Activated gamma-delta T cell treated with anti-CD3 and anti-CD28 coated beads, Interleukin-2, amount 50 U/mL, for 16 hours (primary cell): ENCODE results near the gene TECR.
"Not testable (repeated sequence)": the region's sequence is repeated elsewhere in the genome, so short reads cannot be mapped to it uniquely, and the experiment has no call there.

Experiments
- DNase-seq: peaks from one replicate; pipeline ENCODE4 v3.0.0-alpha.2; 2020; ENCODE audit warnings: low read depth

TECR gene

DNA sequence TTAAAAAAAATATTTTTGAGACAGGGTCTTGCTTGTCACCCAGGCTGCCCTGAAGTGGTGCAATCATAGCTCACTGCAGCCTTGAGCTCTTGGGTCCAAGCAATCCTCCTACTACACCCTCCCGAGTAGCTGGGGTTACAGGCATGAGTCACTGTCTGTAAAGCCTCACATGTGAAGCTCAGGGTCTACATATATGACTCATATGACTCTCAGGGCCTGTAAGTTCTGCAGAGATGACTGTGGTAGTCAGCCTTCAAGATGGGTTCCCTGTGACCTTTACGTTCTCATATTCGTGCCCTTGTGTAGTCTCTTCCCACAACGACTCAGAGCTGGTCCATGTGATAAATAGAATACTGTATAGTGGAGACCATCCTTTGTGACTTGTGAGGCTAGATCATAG lies 60.0 kb downstream of the TECR start:
- not testable (repeated sequence) for DNase-seq

DNA sequence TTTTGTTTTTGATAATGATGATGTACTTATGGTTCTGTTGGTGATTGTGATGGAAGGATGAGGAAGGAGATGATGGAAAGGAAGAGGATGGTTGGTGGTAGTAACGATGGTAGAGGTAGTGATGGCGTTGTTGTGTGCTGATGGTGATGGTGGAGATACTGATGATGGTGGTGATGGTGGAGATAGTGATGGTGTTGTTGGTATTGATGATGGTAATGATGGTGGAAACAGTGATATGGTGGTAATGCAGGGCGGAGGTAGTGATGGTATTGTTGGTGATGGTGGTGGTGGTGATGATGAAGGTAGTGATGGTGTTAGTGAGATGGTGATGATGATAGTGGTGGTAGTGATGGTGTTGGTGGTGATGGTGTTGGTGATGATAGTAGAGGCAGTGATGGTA lies 66.2 kb downstream of the TECR start:
- no peak for DNase-seq

DNA sequence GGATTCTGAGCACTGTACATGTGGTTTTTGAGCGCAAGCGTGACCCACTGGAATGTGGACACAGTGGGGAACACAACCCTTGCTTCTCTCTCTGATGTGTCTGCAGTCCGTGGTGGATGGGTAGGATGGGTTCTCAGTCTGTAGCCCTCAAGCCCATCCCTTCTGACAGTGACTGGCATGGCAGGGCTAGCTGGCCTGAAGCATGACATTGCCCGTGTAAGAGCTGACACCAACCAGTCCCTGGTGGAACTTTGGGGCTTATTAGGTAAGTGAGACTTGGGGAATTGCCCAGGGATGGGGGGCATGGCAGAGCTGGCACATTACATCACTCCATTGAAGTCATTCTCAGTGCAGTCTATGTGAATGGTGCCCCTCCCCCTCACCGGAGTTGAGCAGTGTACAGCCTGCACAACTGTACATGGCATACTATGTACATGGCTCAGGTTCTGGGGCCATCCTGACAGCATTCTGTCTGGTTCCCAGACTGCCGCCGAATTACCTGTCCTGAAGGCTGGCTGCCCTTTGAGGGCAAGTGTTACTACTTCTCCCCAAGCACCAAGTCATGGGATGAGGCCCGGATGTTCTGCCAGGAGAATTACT lies 70.3 kb downstream of the TECR start:
- no peak for DNase-seq

DNA sequence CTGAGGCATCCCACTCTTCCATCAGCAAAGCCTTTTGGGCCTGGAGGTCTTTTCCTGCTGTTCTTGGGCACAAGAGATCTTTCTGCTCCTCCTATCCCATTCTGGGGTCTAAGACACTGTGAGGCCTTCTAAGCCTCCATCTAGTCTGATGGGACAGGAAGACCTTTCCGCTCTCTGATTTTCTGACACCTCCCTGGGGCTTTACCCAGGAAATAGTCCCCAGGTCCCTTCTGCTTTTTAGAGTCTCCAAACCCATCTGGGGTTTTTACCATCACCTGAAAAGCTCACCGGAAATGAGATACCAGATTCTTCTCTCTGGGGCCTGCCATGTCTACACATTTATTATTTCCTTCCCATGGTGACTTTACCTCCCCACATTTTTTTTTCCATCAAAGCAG lies 74.6 kb downstream of the TECR start:
- DNase-seq: no peak

DNA sequence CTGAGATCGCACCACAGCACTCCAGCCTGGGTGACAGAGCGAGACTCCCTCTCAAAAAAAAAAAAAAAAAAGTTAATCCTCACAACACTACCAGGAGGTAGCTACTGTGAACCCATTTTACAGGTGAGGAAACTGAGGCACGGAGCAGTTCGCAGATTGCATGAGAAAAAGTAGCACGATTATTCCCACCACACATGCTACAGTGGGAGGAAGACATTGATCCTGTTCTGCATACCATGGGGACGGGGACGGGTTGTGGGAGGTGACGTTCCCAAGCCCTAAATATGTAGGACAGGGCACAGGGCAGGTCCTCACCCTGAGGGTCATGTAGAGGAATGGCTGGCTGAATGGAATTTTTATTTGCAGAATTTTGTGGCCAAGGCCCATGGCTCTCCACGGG lies 77.2 kb downstream of the TECR start:
- DNase-seq: no peak

DNA sequence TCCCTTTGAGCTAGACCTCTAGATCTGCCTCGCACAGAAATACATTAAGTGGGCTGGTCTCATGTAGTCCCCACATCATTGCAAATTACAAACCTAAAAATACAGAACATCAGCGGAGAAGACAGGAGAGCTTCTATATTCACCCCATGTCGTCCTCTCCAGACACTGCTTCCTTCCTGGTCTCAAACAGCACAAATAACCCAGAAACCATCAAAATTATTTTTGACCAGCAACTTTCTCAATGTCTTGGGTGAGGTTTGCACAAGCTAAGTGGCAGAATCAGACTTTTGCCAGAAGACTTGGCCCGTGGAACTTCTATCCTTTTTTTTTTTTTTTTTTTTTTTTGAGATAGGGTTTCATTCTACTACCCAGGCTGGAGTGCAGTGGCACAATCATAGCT lies 81.7 kb downstream of the TECR start:
- DNase-seq: no peak

DNA sequence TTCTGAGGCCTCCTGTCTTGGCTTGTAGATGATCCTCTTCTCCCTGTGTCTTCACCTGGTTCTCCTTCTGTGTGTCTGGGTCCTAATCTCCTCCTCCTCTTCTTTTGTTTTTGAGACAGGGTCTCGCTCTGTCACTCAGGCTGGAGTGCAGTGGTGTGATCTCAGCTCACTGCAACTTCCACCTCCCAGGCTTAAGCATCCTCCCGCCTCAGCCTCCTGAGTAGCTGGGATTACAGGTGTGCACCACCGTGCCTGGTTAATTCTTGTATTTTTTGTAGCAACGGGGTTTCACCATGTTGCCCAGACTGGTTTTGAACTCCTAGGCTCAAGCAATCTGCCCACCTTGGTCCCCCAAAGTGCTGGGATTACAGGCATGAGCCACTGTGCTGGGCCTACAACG lies 82.8 kb downstream of the TECR start:
- not testable (repeated sequence) for DNase-seq

DNA sequence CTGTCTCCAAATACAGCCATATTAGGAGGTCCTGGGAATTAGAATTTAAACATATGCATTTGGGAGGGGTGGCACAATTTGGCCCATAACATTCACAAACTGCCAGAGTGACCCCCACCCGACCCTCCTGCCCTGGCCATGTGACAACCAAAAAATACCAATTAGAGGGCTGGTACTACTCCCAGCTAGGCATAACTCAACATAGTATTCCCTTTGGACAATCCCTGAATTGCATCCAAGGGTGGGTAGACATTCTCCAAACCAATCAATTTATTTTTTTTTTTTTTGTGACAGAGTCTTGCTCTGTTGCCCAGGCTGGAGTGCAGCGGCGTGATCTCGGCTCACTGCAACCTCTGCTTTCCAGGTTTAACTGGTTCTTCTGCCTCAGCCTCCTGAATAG lies 83.3 kb downstream of the TECR start:
- DNase-seq: no peak

DNA sequence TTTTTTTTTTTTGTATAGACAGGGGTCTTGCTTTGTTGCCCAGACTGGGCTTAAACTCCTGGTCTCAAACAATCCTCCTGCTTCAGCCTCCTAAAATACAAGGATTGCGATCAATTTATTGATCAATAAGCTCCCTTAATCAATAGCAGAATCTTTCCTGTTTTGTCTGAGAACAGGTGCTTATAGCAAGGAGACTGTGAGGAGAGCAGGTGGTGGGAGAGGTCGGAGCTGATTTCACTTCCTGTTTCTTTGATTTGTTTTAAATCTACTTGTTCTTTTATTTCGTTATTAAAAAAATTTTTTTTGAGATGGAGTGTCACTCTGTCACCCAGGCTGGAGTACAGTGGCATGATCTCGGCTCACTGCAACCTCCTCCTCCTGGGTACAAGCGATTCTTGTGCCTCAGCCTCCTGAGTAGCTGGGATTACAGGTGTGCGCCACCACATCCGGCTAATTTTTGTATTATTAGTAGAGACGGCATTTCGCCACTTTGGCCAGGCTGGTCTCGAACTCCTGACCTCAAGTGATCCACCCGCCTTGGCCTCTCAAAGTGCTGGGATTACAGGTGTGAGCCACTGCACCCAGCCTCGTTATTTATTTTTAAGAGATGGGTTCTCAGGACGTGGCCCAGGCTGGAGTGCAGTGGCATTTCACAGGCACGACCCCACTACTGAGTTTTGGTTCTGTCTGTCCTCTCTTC lies 84.2 kb downstream of the TECR start:
- not testable (repeated sequence) for DNase-seq

DNA sequence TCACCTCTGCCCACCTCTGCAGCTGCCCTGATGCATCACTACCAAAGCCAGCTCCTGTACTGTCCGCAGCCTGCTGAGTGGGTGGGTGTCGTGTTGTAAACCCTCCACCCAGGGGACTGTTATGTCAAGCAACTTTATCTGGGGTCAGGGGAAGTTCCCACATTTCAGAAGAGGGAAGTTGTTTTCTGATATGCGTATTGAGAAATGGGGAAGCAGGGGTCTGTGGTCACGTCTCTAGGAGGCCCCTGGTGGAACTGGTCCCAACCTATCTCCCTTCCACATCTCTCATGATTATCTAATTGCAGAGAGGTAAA lies 84.7 kb downstream of the TECR start:
- DNase-seq: no peak
